Measurements from ENCODE around the gene CENPU. TPM values are rescaled to one million over a fixed set of nuclear protein-coding genes. Genes with fewer than 3 reads are reported as not detected.

The CENPU gene
- total RNA-seq, 4 donors from 2014 or later: 0.34 to 1.3 (median 0.74) TPM

DNA sequence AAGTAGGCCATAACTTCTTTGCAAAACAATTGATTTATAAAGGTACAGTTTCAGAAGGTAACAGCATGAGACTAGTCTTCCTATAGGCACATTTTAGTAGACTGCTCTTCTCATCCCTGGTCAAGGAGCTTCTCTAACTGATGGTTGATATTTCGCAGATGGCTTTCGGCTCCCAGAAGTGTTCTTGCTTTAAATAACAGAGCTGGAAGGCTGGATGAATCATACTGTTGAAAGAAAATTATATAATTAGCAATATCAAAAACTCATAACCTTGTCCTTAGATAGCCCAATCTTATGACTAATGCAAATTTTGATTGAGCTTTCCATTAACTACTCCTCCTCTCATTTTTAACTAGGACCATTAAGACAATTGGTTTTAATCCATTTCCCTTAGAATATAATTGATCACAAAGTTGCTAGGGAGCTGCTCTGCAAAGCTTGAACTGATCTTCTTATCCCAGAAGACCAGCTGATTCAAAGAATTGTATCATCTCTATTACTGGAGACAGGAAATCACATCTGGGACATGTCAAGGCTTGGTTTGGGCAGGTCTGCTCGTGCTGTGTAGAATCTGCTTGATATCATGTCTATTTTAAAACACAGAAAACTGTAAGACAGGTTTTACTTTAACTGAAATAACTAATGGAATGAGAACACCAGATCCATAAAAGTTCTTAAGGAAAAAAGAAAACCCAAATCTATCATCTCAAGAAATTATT is 38.6 kb downstream of the CENPU start:
- DNase-seq (ENCODE audit: extremely low spot score): no peak
- Histone ChIP-seq H3K27ac (replicated peaks in 1 of 4) (peak overlapping the region in 3 of 4 donors; percentile 5 to 39 (median 26)), H3K36me3 (peaks cover 0 to 30% (median 5%) of the 10 kb centered on the region in 4 donors), H3K9me3 (no peaks in the 10 kb centered on the region), H3K4me1 (peaks cover 15 to 26% (median 22%) of the 10 kb centered on the region in 4 donors), H3K27me3 (no peaks in the 10 kb centered on the region), H3K4me3 (no peak overlapping the region)
- no peak for TF ChIP-seq EP300 (IDR thresholded peaks at IDR 0.05)
- TF ChIP-seq POLR2AphosphoS5 (IDR thresholded peaks at IDR 0.05): peak in 1 of 2 donors; percentile 26
- 33% methylated on average over 3 of the region's 3 CpGs for WGBS
- intact Hi-C loops (cut with DNase I): no loop called here

DNA sequence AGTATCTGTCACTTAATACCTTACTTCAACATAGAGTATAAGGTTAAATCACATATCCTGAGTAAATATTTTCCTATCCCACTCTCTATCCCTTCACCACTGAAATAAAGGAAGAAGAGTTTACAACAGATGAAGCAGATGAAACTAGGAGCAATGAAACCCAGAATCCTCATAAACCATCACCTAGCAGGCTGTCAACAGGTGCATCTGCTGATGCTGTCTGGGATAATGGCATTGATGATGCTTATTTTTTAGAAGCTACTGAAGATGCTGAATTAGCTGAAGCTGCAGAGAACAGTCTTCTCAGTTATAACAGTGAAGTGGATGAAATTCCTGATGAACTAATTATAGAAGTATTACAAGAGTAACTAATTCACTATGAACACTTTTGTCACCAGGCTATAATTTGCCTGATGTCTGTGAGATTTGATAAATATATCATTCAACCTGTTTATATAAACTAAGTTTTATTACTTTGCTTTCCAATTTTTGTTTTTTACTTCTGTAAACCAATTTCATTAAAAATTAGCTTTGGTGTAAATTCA is 39.4 kb downstream of the CENPU start:
- Histone ChIP-seq H3K4me3 (no peak overlapping the region), H3K4me1 (peaks cover 15 to 26% (median 22%) of the 10 kb centered on the region in 4 donors), H3K27ac (replicated peaks in 1 of 4) (peak overlapping the region in 1 of 4 donors; percentile 39), H3K9me3 (no peaks in the 10 kb centered on the region), H3K36me3 (peaks cover 0 to 30% (median 5%) of the 10 kb centered on the region in 4 donors), H3K27me3 (no peaks in the 10 kb centered on the region)
- TF ChIP-seq POLR2AphosphoS5 (IDR thresholded peaks at IDR 0.05): no peak
- TF ChIP-seq, protein P1, sequence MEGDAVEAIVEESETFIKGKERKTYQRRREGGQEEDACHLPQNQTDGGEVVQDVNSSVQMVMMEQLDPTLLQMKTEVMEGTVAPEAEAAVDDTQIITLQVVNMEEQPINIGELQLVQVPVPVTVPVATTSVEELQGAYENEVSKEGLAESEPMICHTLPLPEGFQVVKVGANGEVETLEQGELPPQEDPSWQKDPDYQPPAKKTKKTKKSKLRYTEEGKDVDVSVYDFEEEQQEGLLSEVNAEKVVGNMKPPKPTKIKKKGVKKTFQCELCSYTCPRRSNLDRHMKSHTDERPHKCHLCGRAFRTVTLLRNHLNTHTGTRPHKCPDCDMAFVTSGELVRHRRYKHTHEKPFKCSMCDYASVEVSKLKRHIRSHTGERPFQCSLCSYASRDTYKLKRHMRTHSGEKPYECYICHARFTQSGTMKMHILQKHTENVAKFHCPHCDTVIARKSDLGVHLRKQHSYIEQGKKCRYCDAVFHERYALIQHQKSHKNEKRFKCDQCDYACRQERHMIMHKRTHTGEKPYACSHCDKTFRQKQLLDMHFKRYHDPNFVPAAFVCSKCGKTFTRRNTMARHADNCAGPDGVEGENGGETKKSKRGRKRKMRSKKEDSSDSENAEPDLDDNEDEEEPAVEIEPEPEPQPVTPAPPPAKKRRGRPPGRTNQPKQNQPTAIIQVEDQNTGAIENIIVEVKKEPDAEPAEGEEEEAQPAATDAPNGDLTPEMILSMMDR (IDR thresholded peaks at IDR 0.05): no peak
- TF ChIP-seq POLR2A (IDR thresholded peaks at IDR 0.05; ENCODE audit: low read depth): no peak
- no peak for TF ChIP-seq EP300 (IDR thresholded peaks at IDR 0.05)
- intact Hi-C loops (cut with DNase I): no loop called here
- no peak for DNase-seq (ENCODE audit: extremely low spot score)

DNA sequence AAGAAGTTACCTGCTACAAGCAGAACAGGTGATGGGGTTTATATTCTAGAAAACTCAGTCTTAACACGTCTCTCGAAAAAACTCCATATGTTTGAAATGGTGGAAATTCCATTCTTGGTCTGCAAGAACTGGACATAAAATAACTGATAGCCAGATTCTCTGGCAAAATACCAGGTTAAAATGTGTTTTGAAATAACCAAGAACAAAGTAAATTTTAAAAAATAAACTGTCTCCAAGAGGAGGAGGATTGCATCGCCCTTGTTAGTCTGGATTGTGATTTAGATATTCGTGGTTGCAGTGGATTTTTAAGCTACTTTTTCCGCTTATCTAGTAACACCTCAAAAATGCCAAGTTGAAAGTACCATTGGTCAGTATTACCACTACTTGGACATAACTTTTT is 40.8 kb downstream of the CENPU start:
- Histone ChIP-seq H3K36me3 (peaks cover 0 to 40% (median 5%) of the 10 kb centered on the region in 4 donors), H3K27ac (replicated peaks in 1 of 4) (no peak overlapping the region), H3K9me3 (no peaks in the 10 kb centered on the region), H3K27me3 (no peaks in the 10 kb centered on the region), H3K4me3 (no peak overlapping the region), H3K4me1 (peaks cover 15 to 26% (median 22%) of the 10 kb centered on the region in 4 donors)
- no peak for TF ChIP-seq EP300 (IDR thresholded peaks at IDR 0.05)
- TF ChIP-seq POLR2A (IDR thresholded peaks at IDR 0.05; ENCODE audit: low read depth): no peak
- TF ChIP-seq POLR2AphosphoS5 (IDR thresholded peaks at IDR 0.05): no peak
- TF ChIP-seq, protein P1 (IDR thresholded peaks at IDR 0.05): no peak
- no peak for DNase-seq (ENCODE audit: extremely low spot score)
- 74% methylated on average over 5 of the region's 5 CpGs for WGBS
- intact Hi-C loops (cut with DNase I): no loop called here

DNA sequence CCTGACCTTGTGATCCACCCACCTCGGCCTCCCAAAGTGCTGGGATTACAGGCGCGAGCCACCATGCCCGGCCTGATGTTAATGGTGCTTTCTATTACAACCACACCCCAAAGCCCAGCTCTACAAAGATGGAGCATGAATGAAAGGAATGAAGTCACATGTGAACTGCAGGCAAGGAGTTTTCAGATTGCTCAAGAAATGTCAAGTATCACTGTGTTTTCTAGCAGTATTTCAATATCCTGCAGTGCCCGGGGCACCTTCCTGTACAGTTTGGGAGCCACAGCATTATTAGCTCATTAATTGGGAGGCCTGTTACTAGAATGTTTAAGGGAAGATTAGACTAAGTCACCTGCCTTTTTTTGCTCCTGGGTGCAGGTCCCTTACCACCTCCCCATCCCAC is 44.2 kb downstream of the CENPU start:
- Histone ChIP-seq H3K36me3 (peaks cover 0 to 60% (median 7%) of the 10 kb centered on the region in 4 donors), H3K4me1 (peaks cover 4 to 6% (median 6%) of the 10 kb centered on the region in 4 donors), H3K4me3 (no peak overlapping the region), H3K27ac (replicated peaks in 1 of 4) (no peak overlapping the region), H3K27me3 (no peaks in the 10 kb centered on the region), H3K9me3 (no peaks in the 10 kb centered on the region)
- 50% methylated on average over 5 of the region's 5 CpGs for WGBS
- TF ChIP-seq POLR2A (IDR thresholded peaks at IDR 0.05; ENCODE audit: low read depth): no peak
- no peak for TF ChIP-seq POLR2AphosphoS5 (IDR thresholded peaks at IDR 0.05)
- no peak for TF ChIP-seq EP300 (IDR thresholded peaks at IDR 0.05)
- TF ChIP-seq, protein P1 (IDR thresholded peaks at IDR 0.05): no peak
- intact Hi-C loops (cut with DNase I): no loop called here
- no peak for DNase-seq (ENCODE audit: extremely low spot score)

DNA sequence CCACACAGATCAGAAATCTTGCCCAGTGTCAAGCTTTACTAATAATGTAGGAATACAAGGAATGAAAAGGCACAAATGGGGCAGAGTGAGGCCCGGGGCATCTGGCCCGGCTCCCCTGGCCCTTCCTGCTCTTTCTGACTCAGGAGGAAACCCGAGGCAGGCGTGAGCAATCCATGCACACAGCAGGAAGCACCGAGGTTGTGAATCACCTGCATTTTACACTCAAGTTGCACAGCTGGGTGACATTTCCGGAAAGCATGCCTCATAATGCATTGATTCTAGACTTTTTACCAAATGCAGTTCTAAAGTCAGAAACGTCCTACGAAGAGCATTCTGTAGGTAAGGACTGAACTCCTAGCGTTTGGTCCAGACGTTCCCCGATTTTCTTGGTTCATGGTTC is 45.4 kb downstream of the CENPU start:
- Histone ChIP-seq H3K27me3 (no peaks in the 10 kb centered on the region), H3K36me3 (peaks cover 0 to 48% (median 4%) of the 10 kb centered on the region in 4 donors), H3K9me3 (no peaks in the 10 kb centered on the region), H3K27ac (replicated peaks in 1 of 4) (no peak overlapping the region), H3K4me1 (no peaks in the 10 kb centered on the region), H3K4me3 (no peak overlapping the region)
- DNase-seq (ENCODE audit: extremely low spot score): no peak
- no peak for TF ChIP-seq EP300 (IDR thresholded peaks at IDR 0.05)
- no peak for TF ChIP-seq POLR2A (IDR thresholded peaks at IDR 0.05; ENCODE audit: low read depth)
- no peak for TF ChIP-seq POLR2AphosphoS5 (IDR thresholded peaks at IDR 0.05)
- 54% methylated on average over 11 of the region's 11 CpGs for WGBS
- intact Hi-C loops (cut with DNase I): no loop called here

All from esophagus muscularis mucosa (tissue), 4 donors.